K562 (cell line): Measurements from ENCODE around the gene TUBA1A. TPM values are rescaled to one million over a fixed set of nuclear protein-coding genes. Genes with fewer than 3 reads are reported as not detected.

Experiments
- ATF3 ChIP-seq, 2 experiments: fragments of 450-650 bp in 1 of 2; sonication (generic) in 1 of 2; formaldehyde crosslinking in 1 of 2; IDR thresholded peaks in 1 of 2; conservative IDR thresholded peaks in 1 of 2; 2 replicates each; pipeline versions ENCODE4 v1.6.1 to v1.8.1; 2016 to 2023; ENCODE audit warnings: mild to moderate bottlenecking in 2 of 2, moderate library complexity in 2 of 2, inconsistent platforms in 1 of 2, missing genetic modification reagents in 1 of 2
- CBFA2T3 ChIP-seq: fragments of 450-650 bp; IDR thresholded peaks from 2 replicates; pipeline ENCODE4 v1.6.1; 2017
- CHCHD3 ChIP-seq: fragments of 250-450 bp; sonication (Bioruptor Pico); IDR thresholded peaks from 2 replicates; pipeline ENCODE4 v2.1.2; 2022; ENCODE audit warnings: mild to moderate bottlenecking
- COPS2 ChIP-seq: fragments of 450-650 bp; conservative IDR thresholded peaks from 2 replicates; pipeline ENCODE4 v1.6.1; 2016; ENCODE audit warnings: mild to moderate bottlenecking, moderate library complexity
- DACH1 ChIP-seq: fragments of 450-650 bp; IDR thresholded peaks from 2 replicates; pipeline ENCODE4 v1.6.1; 2018; ENCODE audit not compliant: partially characterized antibody
- FIP1L1 ChIP-seq: fragments of 200-400 bp; formaldehyde crosslinking; IDR thresholded peaks from 2 replicates; pipeline ENCODE4 v1.6.1; 2018; ENCODE audit warnings: mild to moderate bottlenecking, low read depth, low read length; ENCODE audit not compliant: poor library complexity, severe bottlenecking
- HDAC1 ChIP-seq, 2 experiments: fragments of 450-650 bp; IDR thresholded peaks; 2 replicates each; pipeline ENCODE4 v1.6.1; 2016 to 2017; ENCODE audit warnings: inconsistent platforms in 1 of 2, mild to moderate bottlenecking in 1 of 2, moderate library complexity in 1 of 2
- HDAC2 ChIP-seq: fragments of 450-650 bp; IDR thresholded peaks from 2 replicates; pipeline ENCODE4 v1.6.1; 2016; ENCODE audit warnings: mild to moderate bottlenecking
- HIVEP1 ChIP-seq: fragments of 250-450 bp; sonication (Bioruptor Pico); IDR thresholded peaks from 2 replicates; pipeline ENCODE4 v1.4.0; 2020; ENCODE audit warnings: mild to moderate bottlenecking
- HOMEZ ChIP-seq: fragments of 250-450 bp; sonication (Bioruptor Pico); IDR thresholded peaks from 2 replicates; pipeline ENCODE4 v1.4.0; 2020; ENCODE audit warnings: mild to moderate bottlenecking, moderate library complexity
- MIER1 ChIP-seq: fragments of 450-650 bp; IDR thresholded peaks from 2 replicates; pipeline ENCODE4 v1.6.1; 2016; ENCODE audit warnings: antibody characterized with exemption, mild to moderate bottlenecking, low read depth
- MXD1 ChIP-seq: fragments of 250-450 bp; sonication (Bioruptor Pico); IDR thresholded peaks from 2 replicates; pipeline ENCODE4 v1.8.0; 2021; ENCODE audit warnings: borderline replicate concordance, mild to moderate bottlenecking, moderate library complexity; ENCODE audit not compliant: poor library complexity, severe bottlenecking
- MYNN ChIP-seq, 2 experiments: sonication (generic); formaldehyde crosslinking in 1 of 2; IDR thresholded peaks; 2 replicates each; pipeline versions ENCODE4 v1.5.0 to v1.6.1; 2016 to 2020; ENCODE audit warnings: antibody characterized with exemption in 1 of 2, missing genetic modification reagents in 1 of 2
- NEUROD1 ChIP-seq: fragments of 150-350 bp; IDR thresholded peaks from 2 replicates; pipeline ENCODE4 v1.6.1; 2014; ENCODE audit warnings: borderline replicate concordance, low read length, low read depth; ENCODE audit not compliant: partially characterized antibody
- NR2C2 ChIP-seq, 2 experiments: fragments of 200-800 bp in 1 of 2; sonication (Bioruptor generic) in 1 of 2; sonication (generic) in 1 of 2; formaldehyde crosslinking in 1 of 2; IDR thresholded peaks; 2 replicates each; pipeline versions ENCODE4 v1.6.1 to v1.8.0; 2016 to 2022; ENCODE audit warnings: mild to moderate bottlenecking in 1 of 2, missing compliant biosample characterization in 1 of 2, missing genetic modification characterization in 1 of 2, missing genetic modification reagents in 1 of 2
- PCBP2 ChIP-seq: fragments of 200-400 bp; formaldehyde crosslinking; IDR thresholded peaks from 2 replicates; pipeline ENCODE4 v1.6.1; 2018; ENCODE audit warnings: low read length, low read depth, mild to moderate bottlenecking, moderate library complexity; ENCODE audit not compliant: poor library complexity, severe bottlenecking
- POLR2AphosphoS5 ChIP-seq: IDR thresholded peaks from 2 replicates; pipeline ENCODE4 v1.6.1; 2011; ENCODE audit warnings: mild to moderate bottlenecking, low read depth, low read length, moderate library complexity; ENCODE audit not compliant: control insufficient read depth, insufficient read depth
- RBM17 ChIP-seq: fragments of 200-400 bp; formaldehyde crosslinking; IDR thresholded peaks from 2 replicates; pipeline ENCODE4 v1.6.1; 2017; ENCODE audit warnings: low read depth, mild to moderate bottlenecking, low read length, borderline replicate concordance
- STAT5B ChIP-seq: fragments of 250-450 bp; sonication (Bioruptor Pico); IDR thresholded peaks from 2 replicates; pipeline ENCODE4 v1.8.0; 2021; ENCODE audit warnings: mild to moderate bottlenecking, inconsistent platforms
- ZBTB8A ChIP-seq: fragments of 450-650 bp; IDR thresholded peaks from 2 replicates; pipeline ENCODE4 v1.6.1; 2018; ENCODE audit warnings: mild to moderate bottlenecking, moderate library complexity; ENCODE audit not compliant: partially characterized antibody
- ZC3H8 ChIP-seq: fragments of 450-650 bp; IDR thresholded peaks from 2 replicates; pipeline ENCODE4 v1.6.1; 2017
- ZNF134 ChIP-seq: fragments of 250-450 bp; sonication (Bioruptor Pico); conservative IDR thresholded peaks from 2 replicates; pipeline ENCODE4 v1.4.0; 2020
- ZNF449 ChIP-seq: fragments of 250-450 bp; sonication (Bioruptor Pico); IDR thresholded peaks from 2 replicates; pipeline ENCODE4 v1.8.0; 2022; ENCODE audit warnings: moderate library complexity, mild to moderate bottlenecking, inconsistent platforms
- polyA plus RNA-seq, 8 experiments: library from polyadenylated mRNA; depleted of rRNA in 4 of 8; stranded (reverse) in 5 of 8; unstranded in 3 of 8; fragments of >200 nt; fragmentation: Nextera tagmentation in 2 of 8; fragmentation: Illumina TruSeq in 1 of 8; extraction: Ambion mirVana in 2 of 8; extraction: Trizol in 1 of 8; gene quantifications; 2 replicates each; pipeline versions ENCODE4 v1.2.1 to v1.2.3, GENCODE V29; 2011 to 2014; ENCODE audit warnings: inconsistent platforms in 1 of 8, missing spikeins in 1 of 8
- total RNA-seq, 7 experiments: library from RNA; depleted of rRNA in 6 of 7; stranded (reverse); fragments of >200 nt in 6 of 7; fragmentation: Illumina TruSeq in 2 of 7; extraction: Trizol in 2 of 7; gene quantifications; 2 replicates each; pipeline versions ENCODE4 v1.2.1 to v1.2.3, GENCODE V29; 2011 to 2021; ENCODE audit warnings: low replicate concordance in 1 of 7

The TUBA1A gene
- total and polyA plus RNA-seq, 9 of the 15 experiments (the other 6 are each of a cell fraction or from before 2014, with no cell fraction given): 7.4 to 45.1 (median 11.9) TPM

- TF ChIP-seq ZNF449 (CRISPR knock-in tag) (no peak), CHCHD3 (CRISPR knock-in tag) (no peak), ZC3H8 (no peak), MYNN (IDR thresholded peaks at IDR 0.05) (peak; percentile 79), MYNN (CRISPR knock-in tag; IDR thresholded peaks at IDR 0.05) (no peak), STAT5B (CRISPR knock-in tag) (no peak), MXD1 (no peak), PCBP2 (no peak), RBM17 (no peak), NR2C2 (CRISPR knock-in tag; IDR thresholded peaks at IDR 0.05) (no peak), NR2C2 (tag; IDR thresholded peaks at IDR 0.05) (no peak), DACH1 (peak; percentile 72), FIP1L1 (no peak), HDAC1 (IDR thresholded peaks at IDR 0.05) (peak in 1 of 2 experiments; percentile 93; a peak in 2 of 4 replicates), ZNF134 (CRISPR knock-in tag) (no peak), CBFA2T3 (peak; percentile 100), MIER1 (no peak), HIVEP1 (CRISPR knock-in tag) (no peak), COPS2 (no peak), POLR2AphosphoS5 (peak; percentile 98), ZBTB8A (no peak), HDAC2 (peak; percentile 94), ATF3 (IDR thresholded peaks at IDR 0.05) (0 out of 2 replicates have a peak, but pooled peaks have one; percentile 28), ATF3 (CRISPR knock-in tag; conservative IDR thresholded peaks at IDR 0.05) (peak; percentile 43; the same call in 1 of the 2 replicates), NEUROD1 (peak; percentile 68), HOMEZ (CRISPR knock-in tag) (no peak)
These were observed 44.3 kb upstream of the TUBA1A start (continued) for GRCh38 chr12:49232940-49233841.
